Measurements from ENCODE around the gene SOX14. TPM values are rescaled to one million over a fixed set of nuclear protein-coding genes. Genes with fewer than 3 reads are reported as not detected.

Gene SOX14
- polyA plus RNA-seq, 1 of the 3 experiments (the other 2 are of a cell fraction) = not detected

- H3K79me2 ChIP-seq (ENCODE audit: insufficient read depth) = no peaks in the 10 kb centered on the region
- no peak overlapping the region for H2AFZ ChIP-seq (ENCODE audit: low read depth)
- no peaks in the 10 kb centered on the region for H4K20me1 ChIP-seq (ENCODE audit: insufficient read depth)
- no peak overlapping the region for H3K9ac ChIP-seq
- H3K4me1 ChIP-seq (ENCODE audit: control insufficient read depth in 1 of 2, insufficient read depth in 2 of 2, low read depth in 1 of 2, low read length in 1 of 2) = peaks cover 0 to 14% of the 10 kb centered on the region in 2 experiments; a peak in 1 of 4 replicates
- H3F3A ChIP-seq (replicated peaks; ENCODE audit: insufficient read depth) = no peaks in the 10 kb centered on the region
- H3K27me3 ChIP-seq (ENCODE audit: insufficient read depth) = peaks cover 58% of the 10 kb centered on the region
- H3K36me3 ChIP-seq (replicated peaks in 1 of 2; ENCODE audit: control insufficient read depth in 1 of 2, insufficient read depth in 2 of 2, low read length in 1 of 2) = no peaks in the 10 kb centered on the region
- H3K4me2 ChIP-seq = peak overlapping the region; percentile 76; the same call in 1 of the 2 replicates
- ChIA-PET CTCF (no interaction called here), POLR2A (no interaction called here)
- DNase-seq = no peak
- WGBS (ENCODE audit: low lambda C conversion rate) = 6% methylated on average over 7 of the region's 7 CpGs
- no peaks in the 10 kb centered on the region for H3K9me3 ChIP-seq
- TF ChIP-seq EP300 (IDR thresholded peaks at IDR 0.05; ENCODE audit: borderline replicate concordance in 1 of 2, low read depth in 1 of 2, low read length in 1 of 2) (no peak), MAX (IDR thresholded peaks at IDR 0.05; ENCODE audit: low read depth) (no peak), FOXM1 (IDR thresholded peaks at IDR 0.05; ENCODE audit: low read depth) (no peak), NFIC (IDR thresholded peaks at IDR 0.05; ENCODE audit: borderline replicate concordance) (no peak), RAD21 (IDR thresholded peaks at IDR 0.05; ENCODE audit: low read length) (no peak), MEF2A (IDR thresholded peaks at IDR 0.05; ENCODE audit: borderline replicate concordance, low read depth) (no peak), GATA2 (CRISPR knock-in tag; IDR thresholded peaks at IDR 0.05) (no peak), GABPA (IDR thresholded peaks at IDR 0.05; ENCODE audit: low read depth) (no peak), RFX5 (IDR thresholded peaks at IDR 0.05; ENCODE audit: low read length) (no peak), TCF12 (IDR thresholded peaks at IDR 0.05) (no peak), POLR2AphosphoS5 (IDR thresholded peaks at IDR 0.05; ENCODE audit: low read depth, low read length) (no peak), CHD2 (IDR thresholded peaks at IDR 0.05; ENCODE audit: low read length, partially characterized antibody) (no peak), FOSL2 (IDR thresholded peaks at IDR 0.05; ENCODE audit: borderline replicate concordance, low read depth) (no peak), RCOR1 (IDR thresholded peaks at IDR 0.05; ENCODE audit: low read length) (no peak), ELF1 (IDR thresholded peaks at IDR 0.05) (no peak), YY1 (IDR thresholded peaks at IDR 0.05; ENCODE audit: low read depth) (no peak), REST (IDR thresholded peaks at IDR 0.05; ENCODE audit: low read depth, low read length) (no peak), IRF3 (IDR thresholded peaks at IDR 0.05; ENCODE audit: low read depth, low read length) (no peak), CTCF (IDR thresholded peaks at IDR 0.05) (no peak)
- H3K4me3 ChIP-seq (ENCODE audit: low read depth in 2 of 2, low read length in 1 of 2) = no peak overlapping the region
- H3K9me2 ChIP-seq = no peaks in the 10 kb centered on the region
- H3K27ac ChIP-seq (ENCODE audit: low read depth in 2 of 2, low read length in 1 of 2) = no peak overlapping the region
Observed at GRCh38 chr3:137772214-137772955, 8.3 kb downstream of the SOX14 start.

All from SK-N-SH (cell line).